GF-D8 (cell line): Measurements from ENCODE around the gene ABHD16A.
A peak's percentile ranks its signal among the peaks of the same experiment; 100 is the strongest.

Experiments used
- DNase-seq: peaks from one replicate; lab custom pipeline; 2025; lab: John Stamatoyannopoulos, UW

Gene ABHD16A

DNA sequence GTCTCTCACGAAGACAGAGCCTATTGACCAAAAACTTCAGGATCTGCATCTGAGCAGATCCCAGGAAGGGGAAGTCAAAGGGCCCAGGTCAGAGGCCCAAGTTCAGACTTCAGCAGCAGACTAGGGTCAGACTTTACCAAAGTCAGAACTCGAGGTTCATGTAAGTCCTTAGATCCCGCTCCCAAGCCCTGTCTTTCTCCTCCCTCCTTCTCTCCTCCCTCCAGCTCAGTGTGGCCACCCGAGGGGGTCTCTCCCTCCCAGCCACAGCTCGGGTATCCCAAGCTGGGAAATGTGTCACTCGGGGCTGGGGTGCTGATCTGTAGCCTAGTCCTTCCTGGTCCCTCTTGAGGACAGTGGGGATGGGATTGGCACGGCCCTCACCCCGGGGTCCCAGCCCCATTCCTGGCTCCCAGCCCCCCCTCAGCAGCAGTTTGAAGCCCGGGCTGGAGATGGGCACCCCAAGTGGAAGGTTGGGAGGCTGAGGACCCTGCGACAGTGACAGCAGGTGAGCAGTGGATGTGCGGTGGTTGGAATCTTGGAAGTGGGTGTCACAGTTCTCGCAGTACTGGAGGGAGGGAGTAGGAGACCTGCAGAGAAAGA lies 40.9 kb downstream of the ABHD16A start:
- DNase-seq, result no peak

DNA sequence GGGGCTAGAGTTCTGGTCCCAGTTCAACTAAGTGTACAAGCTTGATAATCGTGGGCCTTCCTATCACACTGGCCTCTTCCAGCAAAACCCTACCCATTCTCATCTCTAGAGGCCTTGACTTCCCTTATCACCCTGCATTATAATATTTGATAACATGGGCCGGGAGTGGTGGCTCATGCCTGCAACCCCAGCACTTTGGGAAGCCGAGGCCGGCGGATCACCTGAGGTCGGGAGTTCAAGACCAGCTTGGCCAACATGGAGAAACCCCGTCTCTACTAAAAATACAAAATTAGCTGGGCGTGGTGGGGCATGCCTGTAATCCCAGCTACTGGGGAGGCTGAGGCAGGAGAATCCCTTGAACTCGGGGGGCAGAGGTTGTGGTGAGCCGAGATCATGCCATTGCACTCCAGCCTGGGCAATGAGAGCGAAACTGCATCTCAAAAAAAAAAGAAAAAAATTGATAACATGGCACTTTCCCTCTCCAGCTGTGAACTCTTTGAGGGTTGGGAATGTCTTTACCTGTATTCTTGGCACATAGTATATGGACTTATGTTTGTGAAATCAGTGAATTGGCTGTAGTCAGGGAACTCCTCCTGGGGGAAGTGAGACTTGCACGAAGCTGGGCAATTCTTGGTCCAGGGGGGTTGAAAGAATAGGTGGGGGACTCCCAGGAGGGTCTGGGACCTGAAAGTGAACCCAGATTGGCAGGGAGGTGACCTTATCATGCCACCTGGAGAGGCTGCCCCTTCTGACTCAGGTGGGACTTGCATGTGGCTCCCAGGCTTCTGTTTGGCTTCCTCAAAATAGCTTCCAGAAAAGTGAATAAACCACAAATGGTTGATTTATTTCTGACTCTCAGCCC lies 41.6 kb downstream of the ABHD16A start:
- DNase-seq, result no peak

- peak; percentile 67 for DNase-seq
Observed at GRCh38 chr6:31660381-31661261, 42.5 kb downstream of the ABHD16A start, which contains the start of gene C6orf47. C6orf47 (minus strand) TSS chr6:31660778; CDS start chr6:31659947, 831 bp downstream.

DNA sequence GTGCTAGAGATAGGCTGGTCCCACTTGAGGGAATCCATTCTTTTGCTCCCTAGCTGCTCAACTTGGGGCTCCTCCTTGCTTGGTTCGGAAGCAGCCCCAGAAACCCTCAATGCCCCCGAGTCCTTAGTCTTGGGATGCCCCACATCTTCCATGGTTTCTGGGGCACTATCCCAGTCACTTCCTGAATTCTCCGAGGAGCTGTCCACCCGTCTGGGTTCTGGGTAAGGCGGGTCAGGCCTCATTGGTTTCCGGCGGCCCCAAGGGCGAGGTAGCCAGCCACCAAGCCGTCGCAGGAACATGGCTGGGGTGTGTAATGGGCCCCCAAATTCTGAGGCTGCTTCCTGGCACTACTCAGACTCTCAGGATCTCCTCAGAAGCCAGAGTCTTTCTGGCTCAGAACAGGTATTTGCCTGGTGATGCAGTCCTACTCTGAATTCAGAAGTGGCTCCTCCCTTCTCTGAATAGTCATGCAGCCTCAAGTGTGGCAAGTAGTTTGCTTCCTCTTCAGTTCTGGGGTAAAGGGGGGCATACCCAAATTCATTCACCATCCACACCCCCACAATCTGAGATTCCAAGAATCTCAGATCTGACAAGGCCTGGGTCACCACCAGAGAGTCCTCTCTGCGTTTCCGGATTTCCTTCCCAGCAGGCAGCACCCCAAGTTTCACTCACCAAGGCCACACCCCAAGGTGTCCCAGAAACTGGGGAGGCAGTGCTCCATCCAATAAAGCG lies 43.3 kb downstream of the ABHD16A start:
- peak; percentile 16 for DNase-seq

- DNase-seq, result no peak
Observed at GRCh38 chr6:31658983-31659648, 44.0 kb downstream of the ABHD16A start.

GRCh38 chr6:31658158-31658688 lies 44.9 kb downstream of the ABHD16A start:
- DNase-seq, result no peak

GRCh38 chr6:31657406-31658157 lies 45.5 kb downstream of the ABHD16A start:
- no peak for DNase-seq

GRCh38 chr6:31655349-31656237 lies 47.5 kb downstream of the ABHD16A start, which contains the start of gene APOM:
APOM (plus strand) TSS chr6:31655894; CDS start chr6:31655967, 73 bp downstream.
- no peak for DNase-seq

DNA sequence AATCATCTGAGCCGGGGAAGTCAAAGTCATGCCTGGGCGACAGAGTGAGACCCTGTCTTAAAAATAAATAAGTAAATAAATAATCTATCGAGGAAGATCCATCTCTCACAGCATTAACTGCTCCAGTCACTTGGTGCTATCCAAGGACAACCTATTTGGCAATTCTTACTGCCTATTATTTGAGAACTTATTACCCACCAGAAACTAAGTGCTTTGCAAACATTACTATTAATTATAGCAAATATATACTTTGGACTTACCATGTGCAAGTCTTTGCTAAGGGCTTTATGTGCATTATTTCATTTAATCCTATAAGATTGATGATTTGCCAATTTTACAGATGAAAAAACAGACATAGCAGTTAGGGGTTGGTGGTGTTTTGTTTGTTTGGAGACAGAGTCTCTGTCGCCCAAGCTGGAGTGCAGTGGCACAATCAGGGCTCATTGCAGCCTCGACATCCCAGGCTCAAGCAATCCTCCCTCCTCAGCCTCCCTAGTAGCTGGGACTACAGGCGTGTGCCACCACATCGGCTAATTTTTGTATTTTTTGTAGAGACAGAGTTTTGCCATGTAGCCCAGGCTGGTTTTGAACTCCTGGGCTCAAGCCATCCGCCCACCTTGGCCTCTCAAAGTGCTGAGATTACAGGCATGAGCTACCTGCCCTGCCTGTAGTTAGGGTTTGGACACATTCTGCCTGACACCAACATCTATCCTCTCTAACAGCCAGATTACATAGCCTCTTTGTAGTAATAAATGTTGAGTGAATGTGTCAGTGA lies 48.4 kb downstream of the ABHD16A start:
- DNase-seq, result no peak

GRCh38 chr6:31652925-31653724 lies 50.0 kb downstream of the ABHD16A start:
- no peak for DNase-seq

DNA sequence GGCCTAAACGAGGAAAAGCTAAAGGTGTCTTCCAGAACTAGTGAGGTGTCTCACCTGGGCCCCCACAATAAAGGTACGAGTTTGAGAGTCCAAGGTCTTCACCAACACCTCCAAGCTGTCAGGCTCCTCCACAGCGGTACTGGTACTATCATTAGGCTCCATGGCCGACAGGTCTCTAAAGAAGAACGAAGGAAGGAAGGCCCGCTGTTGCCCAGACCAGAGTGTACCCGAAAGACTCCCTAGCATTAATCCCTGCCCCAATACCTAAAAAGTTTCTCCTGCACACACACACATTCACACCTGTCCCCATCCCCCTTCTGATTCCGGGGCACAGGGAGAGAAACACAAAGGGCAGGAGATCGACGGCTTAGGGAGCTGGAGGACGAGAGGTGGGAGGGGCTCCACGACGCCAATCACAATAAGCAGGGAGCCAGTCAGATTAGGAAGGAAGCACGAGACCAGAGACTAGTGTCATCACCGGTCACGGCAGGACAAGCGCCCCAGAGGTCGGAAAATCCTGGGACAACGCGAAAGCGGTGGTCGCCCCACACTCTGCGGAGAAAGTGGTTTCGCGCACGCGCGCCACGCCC lies 51.4 kb downstream of the ABHD16A start:
- DNase-seq, result peak; percentile 65

DNA sequence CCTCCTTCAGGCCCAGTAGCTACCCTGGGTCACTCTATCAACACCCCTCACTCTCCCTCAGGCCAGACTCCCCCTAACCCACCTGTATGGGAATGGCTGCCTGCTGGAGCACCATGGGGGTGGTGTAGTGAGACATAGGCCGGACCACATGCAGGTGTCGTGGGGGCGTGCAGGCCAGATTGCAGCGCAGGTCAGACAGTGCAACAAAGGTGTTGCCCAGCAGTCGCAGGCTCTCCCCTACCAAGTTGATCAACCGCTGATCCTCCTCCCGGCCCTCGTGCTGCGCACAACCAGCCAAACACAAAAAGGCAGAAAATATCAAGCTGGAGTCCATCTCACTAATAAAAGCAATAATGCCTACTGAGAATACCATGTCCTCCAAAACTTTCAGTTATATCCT lies 57.8 kb downstream of the ABHD16A start:
- no peak for DNase-seq

DNA sequence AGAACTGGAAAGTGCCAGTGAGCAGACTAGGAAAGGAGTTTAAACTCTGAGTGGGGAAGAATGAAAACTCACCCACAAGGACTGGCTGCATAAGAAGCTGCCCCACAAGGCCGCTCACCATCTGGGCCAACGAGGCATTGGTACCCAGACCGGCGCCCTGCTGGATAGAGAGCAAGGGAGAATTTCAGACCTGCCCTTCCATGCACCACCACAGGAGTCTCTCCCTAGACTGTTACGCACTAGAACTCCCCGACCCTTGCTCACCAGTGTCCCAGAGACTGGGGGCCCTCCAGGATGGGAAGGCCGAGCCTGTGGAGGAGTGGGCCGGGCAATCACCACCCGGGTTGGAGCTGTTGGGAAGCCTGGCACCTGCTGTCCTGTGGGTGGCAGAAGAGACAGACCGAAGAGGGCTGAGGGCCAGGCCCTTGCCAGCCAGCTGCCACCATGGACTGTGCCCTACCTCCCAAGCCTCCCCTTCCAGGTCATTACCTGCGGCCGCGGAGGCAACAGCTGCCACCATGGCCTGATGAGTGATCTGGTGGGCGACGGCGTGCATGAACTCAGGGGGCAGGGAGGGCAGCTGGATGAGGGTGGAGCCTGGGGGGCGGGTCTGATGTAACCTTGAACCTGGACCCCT lies 59.2 kb downstream of the ABHD16A start:
- DNase-seq, result no peak

DNA sequence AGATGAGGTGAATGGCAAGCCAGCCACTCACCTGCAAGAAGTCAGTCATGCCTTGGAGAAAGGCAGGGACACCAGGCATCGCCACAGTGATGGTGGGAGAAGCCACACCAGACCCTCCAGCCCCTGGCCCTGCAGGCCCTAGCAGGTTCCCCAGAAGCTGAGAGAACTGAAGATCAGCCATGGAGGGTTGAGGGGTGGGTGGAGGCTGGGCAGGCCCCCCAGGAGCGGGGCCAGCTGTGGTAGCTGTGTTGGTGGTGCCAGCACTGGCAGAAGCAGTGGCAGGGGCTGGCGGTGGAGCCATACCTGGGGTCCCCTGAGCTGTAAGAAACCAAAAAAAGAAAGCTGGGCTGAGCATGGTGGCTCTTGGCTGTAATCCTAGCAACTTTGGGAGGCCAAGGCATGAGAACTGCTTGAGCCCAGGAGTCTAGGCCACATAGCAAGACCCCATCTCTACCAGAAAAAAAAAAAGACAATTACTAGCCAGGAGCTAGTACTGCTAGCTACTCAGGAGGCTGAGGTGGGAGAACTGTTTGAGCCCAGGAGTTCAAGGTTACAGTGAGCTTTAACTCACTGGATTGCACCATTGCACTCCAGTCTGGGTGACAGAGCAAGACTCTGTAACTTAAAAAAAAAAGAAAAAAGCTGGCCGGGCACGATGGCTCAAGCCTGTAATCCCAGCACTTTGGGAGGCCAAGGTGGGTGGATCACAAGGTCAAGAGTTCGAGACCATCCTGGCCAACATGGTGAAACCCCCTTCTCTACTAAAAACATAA lies 60.1 kb downstream of the ABHD16A start:
- DNase-seq, result no peak

- DNase-seq, result no peak
Observed at GRCh38 chr6:31641370-31641769, 61.8 kb downstream of the ABHD16A start.

GRCh38 chr6:31640612-31641011 lies 62.5 kb downstream of the ABHD16A start:
- DNase-seq, result no peak
